Measurements from ENCODE around the gene PCCA.

The PCCA gene

GRCh38 chr13:100235311-100235901 is 146.5 kb downstream of the PCCA start:
- TF ChIP-seq CTCF (IDR thresholded peaks at IDR 0.05) = no peak
- Histone ChIP-seq H3K4me1 (ENCODE audit: control insufficient read depth in 1 of 2, insufficient read depth in 1 of 2, low read depth in 1 of 2, low read length in 1 of 2) (peaks cover 22 to 23% of the 10 kb centered on the region in 2 experiments), H3K27ac (no peak overlapping the region), H3K4me3 (ENCODE audit: low read depth in 1 of 2, low read length in 1 of 2) (no peak overlapping the region), H3K36me3 (no peaks in the 10 kb centered on the region), H3K27me3 (no peaks in the 10 kb centered on the region), H3K9me3 (no peaks in the 10 kb centered on the region)

GRCh38 chr13:100240109-100240779 is 151.4 kb downstream of the PCCA start:
- peaks cover 8 to 9% of the 10 kb centered on the region in 2 experiments for H3K4me1 ChIP-seq (ENCODE audit: control insufficient read depth in 1 of 2, insufficient read depth in 1 of 2, low read depth in 1 of 2, low read length in 1 of 2)
- no peak overlapping the region for H3K4me3 ChIP-seq (ENCODE audit: low read depth in 1 of 2, low read length in 1 of 2)
- H3K27ac ChIP-seq = no peak overlapping the region
- no peaks in the 10 kb centered on the region for H3K27me3 ChIP-seq
- no peaks in the 10 kb centered on the region for H3K9me3 ChIP-seq
- H3K36me3 ChIP-seq = no peaks in the 10 kb centered on the region
- TF ChIP-seq CTCF (IDR thresholded peaks at IDR 0.05) = no peak

- Histone ChIP-seq H3K4me1 (ENCODE audit: control insufficient read depth in 1 of 2, insufficient read depth in 1 of 2, low read depth in 1 of 2, low read length in 1 of 2) (no peaks in the 10 kb centered on the region), H3K4me3 (ENCODE audit: low read depth in 1 of 2, low read length in 1 of 2) (no peak overlapping the region), H3K27me3 (no peaks in the 10 kb centered on the region), H3K36me3 (no peaks in the 10 kb centered on the region), H3K9me3 (peaks cover 2% of the 10 kb centered on the region), H3K27ac (no peak overlapping the region)
- no peak for TF ChIP-seq CTCF (IDR thresholded peaks at IDR 0.05)
These were observed 155.5 kb downstream of the PCCA start for GRCh38 chr13:100244431-100244830.

- Histone ChIP-seq H3K27me3 (no peaks in the 10 kb centered on the region), H3K27ac (no peak overlapping the region), H3K36me3 (no peaks in the 10 kb centered on the region), H3K4me1 (ENCODE audit: control insufficient read depth in 1 of 2, insufficient read depth in 1 of 2, low read depth in 1 of 2, low read length in 1 of 2) (no peaks in the 10 kb centered on the region), H3K4me3 (ENCODE audit: low read depth in 1 of 2, low read length in 1 of 2) (no peak overlapping the region), H3K9me3 (peaks cover 2% of the 10 kb centered on the region)
- no peak for TF ChIP-seq CTCF (IDR thresholded peaks at IDR 0.05)
These were observed 156.2 kb downstream of the PCCA start for GRCh38 chr13:100245104-100245503.

GRCh38 chr13:100247937-100248336 is 159.0 kb downstream of the PCCA start:
- H3K36me3 ChIP-seq = no peaks in the 10 kb centered on the region
- H3K9me3 ChIP-seq = peaks cover 2% of the 10 kb centered on the region
- peaks cover 0 to 4% of the 10 kb centered on the region in 2 experiments for H3K4me1 ChIP-seq (ENCODE audit: control insufficient read depth in 1 of 2, insufficient read depth in 1 of 2, low read depth in 1 of 2, low read length in 1 of 2)
- H3K4me3 ChIP-seq (ENCODE audit: low read depth in 1 of 2, low read length in 1 of 2) = no peak overlapping the region
- no peaks in the 10 kb centered on the region for H3K27me3 ChIP-seq
- no peak for TF ChIP-seq CTCF (IDR thresholded peaks at IDR 0.05)
- no peak overlapping the region for H3K27ac ChIP-seq
